Muscle layer of colon (tissue), 2 donors: ENCODE measurements around the gene ERI3.

ENCODE experiments used
- H3K27ac ChIP-seq: one replicate; pipeline ENCODE4 v1.7.0; 2013; ENCODE audit warnings: low read depth, mild to moderate bottlenecking, low read length, moderate library complexity
- H3K27me3 ChIP-seq, 2 donors: one replicate each; pipeline ENCODE4 v1.7.0; 2013; ENCODE audit warnings: low read length in 2 of 2, mild to moderate bottlenecking in 2 of 2; ENCODE audit not compliant: insufficient read depth in 2 of 2, control insufficient read depth in 1 of 2
- H3K36me3 ChIP-seq: one replicate; pipeline ENCODE4 v1.7.0; 2013; ENCODE audit warnings: mild to moderate bottlenecking, low read length; ENCODE audit not compliant: insufficient read depth
- H3K4me1 ChIP-seq: one replicate; pipeline ENCODE4 v1.7.0; 2013; ENCODE audit warnings: mild to moderate bottlenecking, low read length; ENCODE audit not compliant: insufficient read depth
- H3K4me3 ChIP-seq, 2 donors: one replicate each; pipeline ENCODE4 v1.7.0; 2013; ENCODE audit warnings: low read length in 2 of 2, low read depth in 1 of 2, mild to moderate bottlenecking in 1 of 2, moderate library complexity in 1 of 2
- H3K9ac ChIP-seq: one replicate; pipeline ENCODE4 v1.7.0; 2013; ENCODE audit warnings: low read length
- H3K9me3 ChIP-seq: one replicate; pipeline ENCODE4 v1.7.0; 2013; ENCODE audit warnings: mild to moderate bottlenecking, low read length
- donor health status: abdominal sarcoma.
- donor health status: Adenocarcinoma of cecum.

The ERI3 gene

GRCh38 chr1:44354840-44355581 is at the start of gene ERI3:
ERI3 (minus strand) TSS chr1:44355257; CDS start chr1:44355026, 231 bp downstream.
- H3K27ac ChIP-seq = peak within 1 kb of the TSS; percentile 76
- no peaks in the 10 kb centered on the region for H3K27me3 ChIP-seq
- H3K4me3 ChIP-seq = peak within 1 kb of the TSS; percentile 69 to 80
- H3K4me1 ChIP-seq = peaks cover 20% of the 10 kb centered on the region
- no peaks in the 10 kb centered on the region for H3K36me3 ChIP-seq
- H3K9me3 ChIP-seq = no peaks in the 10 kb centered on the region
- H3K9ac ChIP-seq = peak within 1 kb of the TSS; percentile 42

GRCh38 chr1:44401256-44402228 is 46.5 kb upstream of the ERI3 start:
- Histone ChIP-seq H3K9ac (no peak overlapping the region), H3K9me3 (no peaks in the 10 kb centered on the region), H3K4me1 (peaks cover 16% of the 10 kb centered on the region), H3K36me3 (no peaks in the 10 kb centered on the region), H3K27me3 (peaks cover 15 to 52% of the 10 kb centered on the region in 2 donors), H3K4me3 (no peak overlapping the region), H3K27ac (no peak overlapping the region)

- H3K27ac ChIP-seq = no peak overlapping the region
- no peaks in the 10 kb centered on the region for H3K4me1 ChIP-seq
- H3K9ac ChIP-seq = no peak overlapping the region
- H3K4me3 ChIP-seq = no peak overlapping the region
- no peaks in the 10 kb centered on the region for H3K36me3 ChIP-seq
- H3K27me3 ChIP-seq = peaks cover 3 to 4% of the 10 kb centered on the region in 2 donors
- H3K9me3 ChIP-seq = no peaks in the 10 kb centered on the region
Measured at GRCh38 chr1:44390277-44390676, 35.2 kb upstream of the ERI3 start.

- H3K9me3 ChIP-seq = no peaks in the 10 kb centered on the region
- no peak overlapping the region for H3K4me3 ChIP-seq
- H3K9ac ChIP-seq = no peak overlapping the region
- H3K36me3 ChIP-seq = no peaks in the 10 kb centered on the region
- H3K27ac ChIP-seq = no peak overlapping the region
- H3K4me1 ChIP-seq = no peaks in the 10 kb centered on the region
- H3K27me3 ChIP-seq = peaks cover 0 to 4% of the 10 kb centered on the region in 2 donors
Measured at GRCh38 chr1:44389437-44389836, 34.4 kb upstream of the ERI3 start.

GRCh38 chr1:44388551-44388950 is 33.5 kb upstream of the ERI3 start:
- Histone ChIP-seq H3K4me3 (no peak overlapping the region), H3K9me3 (no peaks in the 10 kb centered on the region), H3K27me3 (peaks cover 0 to 4% of the 10 kb centered on the region in 2 donors), H3K4me1 (no peaks in the 10 kb centered on the region), H3K36me3 (no peaks in the 10 kb centered on the region), H3K9ac (no peak overlapping the region), H3K27ac (no peak overlapping the region)

GRCh38 chr1:44380666-44381177 is 25.7 kb upstream of the ERI3 start:
- Histone ChIP-seq H3K27ac (no peak overlapping the region), H3K4me1 (no peaks in the 10 kb centered on the region), H3K36me3 (no peaks in the 10 kb centered on the region), H3K9ac (no peak overlapping the region), H3K4me3 (no peak overlapping the region), H3K9me3 (no peaks in the 10 kb centered on the region), H3K27me3 (no peaks in the 10 kb centered on the region)

DNA sequence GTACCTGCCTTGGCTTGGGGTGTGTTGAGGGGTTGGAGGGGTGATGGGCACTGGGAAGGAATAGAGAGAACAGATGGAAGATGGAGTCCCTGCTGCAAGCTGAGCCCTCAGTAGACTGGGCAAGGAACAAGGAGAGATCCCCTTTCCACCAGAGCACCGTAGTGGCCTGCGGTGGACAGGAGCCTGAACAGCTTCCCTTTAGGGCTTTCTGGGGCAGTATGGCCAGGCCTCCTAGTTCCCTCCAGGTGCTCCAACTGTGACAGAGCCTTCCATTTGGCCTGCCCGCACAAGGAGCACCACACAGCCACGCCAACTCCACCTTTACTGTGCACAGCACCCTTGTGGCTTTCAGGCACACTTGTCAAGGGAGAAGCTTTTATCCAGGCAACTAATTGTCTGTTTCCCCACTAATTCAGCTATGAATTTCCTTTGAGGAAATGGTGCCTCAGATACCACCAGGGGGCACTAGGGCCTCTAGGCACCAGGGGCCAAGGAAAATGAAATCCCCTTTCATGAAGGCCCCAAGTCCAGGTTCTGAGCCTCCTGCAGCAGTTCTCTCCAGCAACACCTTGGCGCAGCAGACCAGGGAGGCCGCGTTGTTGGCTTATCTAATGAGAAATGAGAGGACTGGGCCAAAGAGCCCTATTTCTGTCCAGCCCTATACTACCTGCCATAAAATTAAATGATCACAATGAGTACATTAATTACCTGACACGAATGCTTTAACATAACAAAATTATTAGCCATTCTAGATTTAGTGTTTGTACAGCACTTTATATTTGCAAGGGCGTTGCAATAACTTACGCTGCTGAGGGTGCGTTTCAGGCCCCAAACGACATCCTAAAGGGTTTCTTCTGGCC is 23.1 kb upstream of the ERI3 start:
- Histone ChIP-seq H3K36me3 (no peaks in the 10 kb centered on the region), H3K4me1 (no peaks in the 10 kb centered on the region), H3K4me3 (no peak overlapping the region), H3K27me3 (no peaks in the 10 kb centered on the region), H3K9ac (no peak overlapping the region), H3K27ac (no peak overlapping the region), H3K9me3 (no peaks in the 10 kb centered on the region)

DNA sequence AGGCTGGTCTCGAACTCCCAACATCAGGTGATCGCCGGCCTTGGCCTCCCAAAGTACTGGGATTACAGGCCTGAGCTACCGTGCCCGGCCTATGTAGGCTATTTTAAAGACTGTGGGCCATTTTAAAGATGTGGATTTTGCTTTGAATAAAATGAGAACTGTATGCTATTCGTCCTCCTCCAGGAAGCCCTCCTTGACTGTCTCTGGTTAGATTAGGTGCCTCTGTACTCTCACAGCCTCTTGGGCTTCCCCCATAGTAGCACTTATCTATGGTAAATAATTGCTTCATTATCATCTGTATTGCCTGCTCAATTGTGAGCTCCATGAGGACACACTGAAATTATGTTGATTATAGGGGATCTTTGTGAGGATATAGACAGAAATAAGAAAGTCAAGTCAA is 20.5 kb upstream of the ERI3 start:
- H3K4me3 ChIP-seq = no peak overlapping the region
- H3K27ac ChIP-seq = no peak overlapping the region
- no peaks in the 10 kb centered on the region for H3K9me3 ChIP-seq
- no peaks in the 10 kb centered on the region for H3K36me3 ChIP-seq
- no peaks in the 10 kb centered on the region for H3K4me1 ChIP-seq
- H3K27me3 ChIP-seq = no peaks in the 10 kb centered on the region
- no peak overlapping the region for H3K9ac ChIP-seq

GRCh38 chr1:44371206-44371605 is 16.1 kb upstream of the ERI3 start:
- H3K36me3 ChIP-seq = no peaks in the 10 kb centered on the region
- no peak overlapping the region for H3K9ac ChIP-seq
- no peaks in the 10 kb centered on the region for H3K9me3 ChIP-seq
- H3K27ac ChIP-seq = no peak overlapping the region
- no peaks in the 10 kb centered on the region for H3K27me3 ChIP-seq
- H3K4me3 ChIP-seq = no peak overlapping the region
- H3K4me1 ChIP-seq = no peaks in the 10 kb centered on the region

- Histone ChIP-seq H3K27me3 (no peaks in the 10 kb centered on the region), H3K4me1 (no peaks in the 10 kb centered on the region), H3K36me3 (no peaks in the 10 kb centered on the region), H3K9ac (no peak overlapping the region), H3K27ac (no peak overlapping the region), H3K4me3 (no peak overlapping the region), H3K9me3 (no peaks in the 10 kb centered on the region)
Measured at GRCh38 chr1:44368471-44369151, 13.6 kb upstream of the ERI3 start.
